Esophagus muscularis mucosa (tissue), 4 donors: ENCODE results near the gene SERPINB11. TPM values are rescaled to one million over a fixed set of nuclear protein-coding genes. Genes with fewer than 3 reads are reported as not detected.

ENCODE experiments used
- DNase-seq: peaks from one replicate; pipeline ENCODE4 v3.0.0-alpha.2; 2017; ENCODE audit errors: extremely low spot score
- H3K27ac ChIP-seq, 4 donors: fragments of 200-600 bp; sonication (generic); replicated peaks in 1 of 4; 1 replicate in 3 of 4; 2 replicates in 1 of 4; pipeline ENCODE4 v1.5.1; 2016 to 2019; ENCODE audit warnings: mild to moderate bottlenecking in 1 of 4
- H3K27me3 ChIP-seq, 4 donors: fragments of 200-600 bp; sonication (generic); one replicate each; pipeline versions ENCODE4 v1.5.1 to v1.6.0; 2016 to 2019
- H3K36me3 ChIP-seq, 4 donors: fragments of 200-600 bp; sonication (generic); one replicate each; pipeline ENCODE4 v1.5.1; 2016 to 2019
- H3K4me1 ChIP-seq, 4 donors: fragments of 200-600 bp; sonication (generic); one replicate each; pipeline ENCODE4 v1.5.1; 2016 to 2019
- H3K4me3 ChIP-seq, 4 donors: fragments of 200-600 bp; sonication (generic); 1 replicate in 2 of 4; 2 replicates in 2 of 4; pipeline ENCODE4 v1.5.1; 2016 to 2019; ENCODE audit warnings: mild to moderate bottlenecking in 4 of 4, moderate library complexity in 1 of 4
- H3K9me3 ChIP-seq, 4 donors: fragments of 200-600 bp; sonication (generic); 1 replicate in 3 of 4; 2 replicates in 1 of 4; pipeline ENCODE4 v1.5.1; 2016 to 2019
- EP300 ChIP-seq: sonication (generic); formaldehyde crosslinking; IDR thresholded peaks from one replicate; pipeline ENCODE4 v1.6.1; 2017; ENCODE audit warnings: antibody characterized with exemption
- POLR2A ChIP-seq: fragments of 450-650 bp; IDR thresholded peaks from one replicate; pipeline ENCODE4 v1.6.1; 2017; ENCODE audit warnings: antibody characterized with exemption, moderate library complexity, mild to moderate bottlenecking, low read depth
- POLR2AphosphoS5 ChIP-seq, 2 donors: sonication (generic); formaldehyde crosslinking; IDR thresholded peaks; one replicate each; pipeline ENCODE4 v1.6.1; 2017; ENCODE audit warnings: antibody characterized with exemption in 2 of 2
- WGBS: methylation state at CpG from one replicate; pipeline ENCODE4 v1.1.5; 2018; 5-methylcytosine and 5-hydroxymethylcytosine counted together
- intact Hi-C: fragments of 100-400 bp; cut with DNase I; formaldehyde crosslinking; loops from one replicate; pipeline ENCODE4 v1.15.1; 2023
- total RNA-seq, 4 donors: library from RNA; depleted of rRNA; stranded (reverse); fragments of >200 nt; gene quantifications; one replicate each; pipeline versions ENCODE4 v1.1.0 to v1.2.1, GENCODE V29; 2016
- TF ChIP-seq, protein P1 (sequence below), 3 experiments: fragments of 200-600 bp in 2 of 3; fragments of 450-650 bp in 1 of 3; sonication (generic) in 2 of 3; IDR thresholded peaks; one replicate each; pipeline ENCODE4 v1.5.1; 2017 to 2019; ENCODE audit warnings: antibody characterized with exemption in 3 of 3, mild to moderate bottlenecking in 2 of 3, moderate library complexity in 1 of 3

The SERPINB11 gene
- total RNA-seq, 4 donors from 2014 or later = not detected

DNA sequence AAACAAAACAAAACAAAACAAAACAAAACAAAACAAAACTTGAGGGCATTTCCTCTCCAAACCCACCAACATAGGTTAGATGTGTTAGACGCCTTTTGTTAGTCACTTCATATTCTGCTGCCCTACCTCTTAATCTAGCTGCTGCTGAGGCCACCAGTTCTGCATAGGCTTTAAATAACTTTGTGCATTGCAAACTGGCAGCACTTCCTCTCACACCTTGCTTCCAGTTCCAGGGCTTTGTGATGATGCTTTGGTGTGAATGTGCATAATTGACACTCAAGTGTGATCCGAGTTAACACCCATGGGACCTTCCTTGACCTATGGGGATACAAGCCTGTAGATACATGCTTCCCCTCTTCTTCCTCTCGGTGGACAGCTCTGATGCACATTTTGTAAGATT lies 2.3 kb upstream of the SERPINB11 start:
- intact Hi-C loops = no loop called here
- H3K9me3 ChIP-seq = no peaks in the 10 kb centered on the region
- H3K4me3 ChIP-seq = no peak overlapping the region
- no peaks in the 10 kb centered on the region for H3K4me1 ChIP-seq
- DNase-seq = no peak
- H3K36me3 ChIP-seq = no peaks in the 10 kb centered on the region
- WGBS = 73% methylated on average over 3 of the region's 3 CpGs
- no peak for TF ChIP-seq POLR2AphosphoS5 (IDR thresholded peaks at IDR 0.05)
- TF ChIP-seq, protein P1, sequence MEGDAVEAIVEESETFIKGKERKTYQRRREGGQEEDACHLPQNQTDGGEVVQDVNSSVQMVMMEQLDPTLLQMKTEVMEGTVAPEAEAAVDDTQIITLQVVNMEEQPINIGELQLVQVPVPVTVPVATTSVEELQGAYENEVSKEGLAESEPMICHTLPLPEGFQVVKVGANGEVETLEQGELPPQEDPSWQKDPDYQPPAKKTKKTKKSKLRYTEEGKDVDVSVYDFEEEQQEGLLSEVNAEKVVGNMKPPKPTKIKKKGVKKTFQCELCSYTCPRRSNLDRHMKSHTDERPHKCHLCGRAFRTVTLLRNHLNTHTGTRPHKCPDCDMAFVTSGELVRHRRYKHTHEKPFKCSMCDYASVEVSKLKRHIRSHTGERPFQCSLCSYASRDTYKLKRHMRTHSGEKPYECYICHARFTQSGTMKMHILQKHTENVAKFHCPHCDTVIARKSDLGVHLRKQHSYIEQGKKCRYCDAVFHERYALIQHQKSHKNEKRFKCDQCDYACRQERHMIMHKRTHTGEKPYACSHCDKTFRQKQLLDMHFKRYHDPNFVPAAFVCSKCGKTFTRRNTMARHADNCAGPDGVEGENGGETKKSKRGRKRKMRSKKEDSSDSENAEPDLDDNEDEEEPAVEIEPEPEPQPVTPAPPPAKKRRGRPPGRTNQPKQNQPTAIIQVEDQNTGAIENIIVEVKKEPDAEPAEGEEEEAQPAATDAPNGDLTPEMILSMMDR (IDR thresholded peaks at IDR 0.05) = no peak
- no peak for TF ChIP-seq POLR2A
- no peak for TF ChIP-seq EP300
- H3K27me3 ChIP-seq = peaks cover 0 to 4% (median 0%) of the 10 kb centered on the region in 4 donors
- no peak overlapping the region for H3K27ac ChIP-seq

DNA sequence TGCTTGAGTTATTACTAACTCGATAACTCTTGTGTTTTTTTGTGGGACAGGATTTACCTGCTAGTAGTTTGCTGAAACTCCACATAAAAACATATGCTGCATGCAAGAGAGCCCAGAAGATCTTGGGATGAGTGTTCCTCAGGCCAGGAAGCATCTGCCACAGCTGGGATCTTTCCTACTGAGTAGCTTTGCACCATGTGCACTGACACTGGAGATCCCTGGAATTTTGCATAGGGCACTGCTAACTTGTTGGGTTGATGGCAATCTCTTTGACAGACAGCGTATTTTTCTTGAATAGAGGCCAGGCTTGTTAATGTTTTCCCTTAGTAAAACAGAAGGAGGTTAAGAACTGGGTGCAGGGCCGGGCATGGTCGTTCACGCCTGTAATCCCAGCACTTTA lies 808 bp upstream of the SERPINB11 start:
- peaks cover 0 to 4% (median 0%) of the 10 kb centered on the region in 4 donors for H3K27me3 ChIP-seq
- no peaks in the 10 kb centered on the region for H3K9me3 ChIP-seq
- no peak overlapping the region for H3K4me3 ChIP-seq
- intact Hi-C loops = no loop called here
- 56% methylated on average over 5 of the region's 5 CpGs for whole genome bisulfite sequencing
- DNase-seq = no peak
- TF ChIP-seq POLR2A = no peak
- TF ChIP-seq EP300 = no peak
- TF ChIP-seq POLR2AphosphoS5 (IDR thresholded peaks at IDR 0.05) = no peak
- TF ChIP-seq, protein P1 (IDR thresholded peaks at IDR 0.05) = no peak
- H3K27ac ChIP-seq = no peak overlapping the region
- H3K4me1 ChIP-seq = no peaks in the 10 kb centered on the region
- H3K36me3 ChIP-seq = no peaks in the 10 kb centered on the region

DNA sequence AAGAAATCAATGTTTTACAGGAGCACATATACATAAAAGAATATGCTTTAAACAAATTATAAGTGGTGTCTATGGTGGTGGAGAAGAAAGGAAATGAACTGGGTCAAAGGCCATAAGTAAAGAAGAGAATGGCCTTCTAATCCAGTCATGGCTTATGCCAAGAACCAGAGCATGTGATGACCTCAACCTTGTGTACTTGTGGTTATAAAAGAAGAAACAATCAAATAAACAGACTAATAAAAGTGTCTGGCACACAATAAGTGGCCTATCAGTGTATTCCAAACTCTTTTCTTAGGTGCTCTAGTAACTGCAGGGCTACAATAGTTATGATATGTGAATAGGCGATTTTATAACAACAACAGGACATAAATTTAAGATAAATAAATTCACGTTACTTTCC lies 2.6 kb downstream of the SERPINB11 start:
- DNase-seq = no peak
- H3K27me3 ChIP-seq = peaks cover 0 to 4% (median 0%) of the 10 kb centered on the region in 4 donors
- no peak for TF ChIP-seq EP300
- TF ChIP-seq POLR2AphosphoS5 (IDR thresholded peaks at IDR 0.05) = no peak
- TF ChIP-seq POLR2A = no peak
- TF ChIP-seq, protein P1 (IDR thresholded peaks at IDR 0.05) = no peak
- no peaks in the 10 kb centered on the region for H3K9me3 ChIP-seq
- no peak overlapping the region for H3K4me3 ChIP-seq
- H3K4me1 ChIP-seq = no peaks in the 10 kb centered on the region
- intact Hi-C loops = no loop called here
- H3K36me3 ChIP-seq = no peaks in the 10 kb centered on the region
- H3K27ac ChIP-seq = no peak overlapping the region
- 72% methylated on average over 2 of the region's 2 CpGs for WGBS

DNA sequence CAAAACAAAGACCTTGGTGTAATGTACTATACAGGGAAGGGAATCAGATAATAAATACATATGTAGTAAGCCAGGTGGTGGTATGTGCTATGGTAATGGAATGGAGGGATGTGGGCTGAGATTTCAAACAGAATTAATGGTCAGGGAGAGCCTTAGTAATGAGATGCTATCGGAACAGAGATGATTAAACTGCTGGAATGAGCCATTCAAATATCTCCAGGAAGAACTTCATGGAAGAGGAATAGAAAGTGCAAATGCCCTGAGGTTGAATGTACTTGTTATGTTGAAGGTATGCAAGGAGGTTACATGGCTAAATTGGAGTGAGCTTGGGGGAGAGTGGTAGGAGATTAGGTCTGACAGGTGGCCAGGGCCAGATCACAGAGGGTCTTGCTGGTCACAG lies 5.1 kb downstream of the SERPINB11 start:
- no peaks in the 10 kb centered on the region for H3K9me3 ChIP-seq
- no peak for TF ChIP-seq EP300
- TF ChIP-seq, protein P1 (IDR thresholded peaks at IDR 0.05) = no peak
- TF ChIP-seq POLR2AphosphoS5 (IDR thresholded peaks at IDR 0.05) = no peak
- no peak for TF ChIP-seq POLR2A
- no peaks in the 10 kb centered on the region for H3K36me3 ChIP-seq
- 71% methylated on average over 1 of the region's 1 CpG for WGBS
- no peak overlapping the region for H3K27ac ChIP-seq
- intact Hi-C loops = no loop called here
- no peaks in the 10 kb centered on the region for H3K27me3 ChIP-seq
- no peak for DNase-seq
- H3K4me1 ChIP-seq = no peaks in the 10 kb centered on the region
- no peak overlapping the region for H3K4me3 ChIP-seq

DNA sequence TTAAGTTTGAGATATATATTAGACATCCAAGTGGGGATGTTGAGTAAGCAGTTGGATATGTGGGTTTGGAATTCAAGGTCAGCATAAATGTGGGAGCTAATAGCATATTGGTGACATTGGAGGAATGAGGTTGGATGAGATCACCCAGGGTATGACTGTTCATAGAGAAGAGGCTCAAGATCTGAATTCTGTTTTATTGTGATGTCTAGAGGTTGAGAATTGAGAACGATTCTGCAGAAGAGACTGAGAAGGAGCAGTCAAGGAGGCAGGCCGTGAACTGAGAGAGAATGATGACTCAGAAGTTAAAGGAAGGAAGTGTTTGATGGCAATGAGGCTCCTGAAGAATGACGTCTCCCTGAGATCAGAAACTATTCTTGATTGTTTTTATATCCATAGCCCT lies 5.9 kb downstream of the SERPINB11 start:
- intact Hi-C loops = no loop called here
- H3K27ac ChIP-seq = no peak overlapping the region
- H3K36me3 ChIP-seq = no peaks in the 10 kb centered on the region
- H3K4me3 ChIP-seq = no peak overlapping the region
- WGBS = 57% methylated on average over 3 of the region's 3 CpGs
- no peaks in the 10 kb centered on the region for H3K4me1 ChIP-seq
- no peaks in the 10 kb centered on the region for H3K27me3 ChIP-seq
- H3K9me3 ChIP-seq = peaks cover 0 to 4% (median under 1%) of the 10 kb centered on the region in 4 donors
- TF ChIP-seq EP300 = no peak
- DNase-seq = no peak
